Activated CD4-positive, alpha-beta T cell treated with anti-CD3 and anti-CD28 coated beads, Interleukin-2, amount 10 ng/mL, durations not matched to agents 7 days and 5 days (primary cell): ENCODE data around the gene SMU1. TPM values are rescaled to one million over a fixed set of nuclear protein-coding genes. Genes with fewer than 3 reads are reported as not detected.
A peak's percentile ranks its signal among the peaks of the same experiment; 100 is the strongest.
"Not testable (repeated sequence)": the region's sequence is repeated elsewhere in the genome, so short reads cannot be mapped to it uniquely, and the experiment has no call there.

Source experiments
- CTCF ChIA-PET: fragments of 350-600 bp; sonication (Branson Sonifier 250); formaldehyde crosslinking; loops from one replicate; lab custom pipeline; 2021; ENCODE audit warnings: antibody characterized with exemption; lab: Charles Lee
- POLR2A ChIA-PET: fragments of 350-600 bp; sonication (Branson Sonifier 250); formaldehyde crosslinking; loops from one replicate; lab custom pipeline; 2021; ENCODE audit warnings: antibody characterized with exemption; lab: Charles Lee
- DNase-seq: peaks from one replicate; pipeline ENCODE4 v3.0.0-alpha.2; 2020
- H3K27ac Mint-ChIP-seq: one replicate; pipeline ENCODE4 v1.8.0; 2021; ENCODE audit warnings: mild to moderate bottlenecking, moderate library complexity, mixed read lengths
- H3K27me3 Mint-ChIP-seq: one replicate; pipeline ENCODE4 v1.8.0; 2021; ENCODE audit warnings: mixed read lengths
- H3K36me3 Mint-ChIP-seq: one replicate; pipeline ENCODE4 v1.8.0; 2021; ENCODE audit warnings: low read depth, mixed read lengths
- H3K4me1 Mint-ChIP-seq: one replicate; pipeline ENCODE4 v1.8.0; 2021; ENCODE audit warnings: mixed read lengths
- H3K4me3 Mint-ChIP-seq: one replicate; pipeline ENCODE4 v1.8.0; 2021; ENCODE audit warnings: mild to moderate bottlenecking, moderate library complexity, mixed read lengths
- H3K9me3 Mint-ChIP-seq: one replicate; pipeline ENCODE4 v1.8.0; 2021; ENCODE audit warnings: mixed read lengths
- total RNA-seq, 2 experiments: library from RNA; stranded (reverse); gene quantifications; one replicate each; pipeline ENCODE4 v1.2.3, GENCODE V29; 2021

Gene SMU1
- total RNA-seq, 2 experiments from 2014 or later = 24.0 to 24.5 TPM

DNA sequence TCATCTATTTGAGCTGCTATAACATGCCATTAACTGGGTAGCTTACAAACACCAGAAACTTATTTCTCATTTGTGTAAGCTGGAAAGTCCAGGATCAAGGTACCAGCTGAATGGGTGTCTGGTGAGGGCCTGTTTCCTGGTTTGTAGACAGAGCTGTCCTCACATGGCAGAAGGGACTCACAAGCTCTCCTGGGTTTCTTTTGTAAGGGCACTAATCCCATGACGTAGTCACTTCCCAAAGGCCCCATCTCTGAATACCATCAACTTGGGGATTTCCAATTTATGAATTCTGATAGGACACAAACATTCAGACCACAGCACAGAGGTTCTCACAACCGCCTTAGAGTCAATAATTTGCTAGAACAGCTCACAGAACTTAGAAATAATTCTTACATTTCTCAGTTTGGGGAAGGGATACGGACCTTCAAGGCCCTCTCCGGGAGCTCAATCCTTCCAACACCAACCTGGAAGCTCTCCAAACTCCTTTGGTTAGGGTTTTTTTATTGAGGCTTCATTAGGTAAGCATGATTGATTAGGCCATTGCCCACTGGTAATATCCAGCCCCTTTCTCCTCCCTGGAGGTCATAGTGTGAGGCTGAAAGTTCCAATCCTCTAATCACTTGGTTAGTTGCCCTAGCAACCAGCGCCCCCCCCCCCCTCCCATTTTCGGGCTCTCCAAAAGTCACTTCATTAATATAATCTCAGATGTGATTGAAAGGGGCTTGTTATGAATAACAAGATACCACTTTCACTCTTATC is 59.0 kb downstream of the SMU1 start:
- Mint-ChIP-seq H3K27me3 (no peaks in the 10 kb centered on the region), H3K9me3 (no peaks in the 10 kb centered on the region), H3K4me3 (no peak overlapping the region), H3K4me1 (peaks cover 9% of the 10 kb centered on the region), H3K36me3 (peaks cover 10% of the 10 kb centered on the region), H3K27ac (no peak overlapping the region)
- CTCF ChIA-PET = interaction anchor here (0.6 to 1.1 kb wide), 3 partner anchors 9 to 208 kb away, joined by 3 to 5 read pairs (median 3); no protein-coding TSS in a partner anchor
- no peak for DNase-seq
- POLR2A ChIA-PET = no interaction called here

GRCh38 chr9:33014665-33015014 is 61.8 kb downstream of the SMU1 start:
- ChIA-PET POLR2A (no interaction called here), CTCF (interaction anchor here (0.6 kb wide), 3 partner anchors 18 to 1047 kb away, joined by 4 read pairs; no protein-coding TSS in a partner anchor)
- no peak for DNase-seq
- no peaks in the 10 kb centered on the region for H3K27me3 Mint-ChIP-seq
- no peaks in the 10 kb centered on the region for H3K4me1 Mint-ChIP-seq
- no peak overlapping the region for H3K4me3 Mint-ChIP-seq
- H3K9me3 Mint-ChIP-seq = no peaks in the 10 kb centered on the region
- no peaks in the 10 kb centered on the region for H3K36me3 Mint-ChIP-seq
- no peak overlapping the region for H3K27ac Mint-ChIP-seq

DNA sequence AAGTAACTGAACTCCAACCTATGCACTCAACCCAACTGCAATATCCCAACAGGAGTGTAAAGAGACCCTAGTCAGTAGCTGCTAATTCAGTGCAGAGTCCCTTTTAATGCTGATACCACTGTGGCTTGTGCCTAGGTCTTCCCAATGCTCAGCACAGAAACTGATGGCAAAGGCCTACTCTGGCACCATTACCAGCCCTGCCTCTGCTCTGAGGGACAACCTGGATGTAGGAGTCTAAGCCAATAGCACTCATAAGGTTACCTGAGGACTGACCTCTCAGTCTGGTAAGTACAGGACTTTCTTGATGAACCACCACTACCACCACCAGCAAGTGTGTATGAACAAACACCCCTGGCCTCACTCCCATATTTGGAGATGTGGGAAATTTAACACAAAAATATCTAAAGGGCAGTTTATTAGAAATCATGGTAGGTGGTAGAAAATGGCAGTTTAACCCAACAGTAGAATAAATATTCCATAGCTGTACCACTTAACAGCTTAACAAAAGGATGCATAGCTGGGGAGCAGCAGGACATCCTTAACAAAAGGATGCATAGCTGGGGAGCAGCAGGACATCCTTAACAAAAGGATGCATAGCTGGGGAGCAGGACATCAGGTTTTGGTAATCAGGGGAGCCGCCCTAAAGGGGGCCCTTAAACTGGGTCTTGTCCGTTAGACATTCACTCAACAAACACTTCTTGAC is 62.4 kb downstream of the SMU1 start:
- CTCF ChIA-PET = interaction anchor here (0.6 kb wide), 3 partner anchors 18 to 1048 kb away, joined by 4 read pairs; no protein-coding TSS in a partner anchor
- Mint-ChIP-seq H3K27me3 (no peaks in the 10 kb centered on the region), H3K36me3 (no peaks in the 10 kb centered on the region), H3K9me3 (no peaks in the 10 kb centered on the region), H3K4me1 (no peaks in the 10 kb centered on the region), H3K4me3 (no peak overlapping the region), H3K27ac (no peak overlapping the region)
- POLR2A ChIA-PET = no interaction called here
- no peak for DNase-seq

GRCh38 chr9:33012328-33013069 is 64.0 kb downstream of the SMU1 start:
- no peak for DNase-seq
- Mint-ChIP-seq H3K27ac (no peak overlapping the region), H3K36me3 (no peaks in the 10 kb centered on the region), H3K4me1 (no peaks in the 10 kb centered on the region), H3K27me3 (no peaks in the 10 kb centered on the region), H3K9me3 (no peaks in the 10 kb centered on the region), H3K4me3 (no peak overlapping the region)
- ChIA-PET POLR2A (interaction anchor here (1.5 kb wide), 1 partner anchor 12 kb away, joined by 5 read pairs; the partner anchor contains the start of gene DNAJA1), CTCF (interaction anchor here (0.7 to 1.3 kb wide), 3 partner anchors 12 to 97 kb away, joined by 3 read pairs; no protein-coding TSS in a partner anchor)

GRCh38 chr9:33011831-33012230 is 64.6 kb downstream of the SMU1 start:
- H3K4me3 Mint-ChIP-seq = no peak overlapping the region
- no peak for DNase-seq
- POLR2A ChIA-PET = interaction anchor here (1.5 kb wide), 1 partner anchor 13 kb away, joined by 5 read pairs; the partner anchor contains the start of gene DNAJA1
- no peaks in the 10 kb centered on the region for H3K36me3 Mint-ChIP-seq
- H3K27ac Mint-ChIP-seq = no peak overlapping the region
- CTCF ChIA-PET = no interaction called here
- no peaks in the 10 kb centered on the region for H3K27me3 Mint-ChIP-seq
- H3K9me3 Mint-ChIP-seq = no peaks in the 10 kb centered on the region
- H3K4me1 Mint-ChIP-seq = no peaks in the 10 kb centered on the region

DNA sequence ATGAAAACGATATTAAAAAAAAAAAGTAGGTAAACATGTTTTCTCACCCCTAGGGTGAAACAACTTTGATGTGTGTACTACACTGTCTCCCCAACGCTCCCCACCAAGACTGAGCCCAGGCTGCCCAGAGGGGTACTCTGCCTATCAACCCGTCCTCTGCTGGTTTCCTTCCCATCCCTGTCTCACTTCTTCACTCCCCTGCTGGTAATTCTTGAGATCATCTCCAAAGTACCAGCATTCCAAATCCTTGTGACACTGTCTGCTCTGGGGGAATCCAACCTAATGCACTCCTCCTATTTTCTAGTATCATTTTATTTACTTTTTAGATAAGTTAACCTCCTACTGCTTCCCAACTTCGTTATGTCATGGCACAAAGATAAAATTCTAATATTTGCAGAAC is 68.7 kb downstream of the SMU1 start:
- no peaks in the 10 kb centered on the region for H3K9me3 Mint-ChIP-seq
- no peaks in the 10 kb centered on the region for H3K27me3 Mint-ChIP-seq
- DNase-seq = no peak
- no peaks in the 10 kb centered on the region for H3K36me3 Mint-ChIP-seq
- H3K27ac Mint-ChIP-seq = no peak overlapping the region
- ChIA-PET CTCF (interaction anchor here (0.8 kb wide), 1 partner anchor 9 kb away, joined by 5 read pairs; no protein-coding TSS in a partner anchor), POLR2A (no interaction called here)
- no peak overlapping the region for H3K4me3 Mint-ChIP-seq
- H3K4me1 Mint-ChIP-seq = peaks cover under 1% of the 10 kb centered on the region

DNA sequence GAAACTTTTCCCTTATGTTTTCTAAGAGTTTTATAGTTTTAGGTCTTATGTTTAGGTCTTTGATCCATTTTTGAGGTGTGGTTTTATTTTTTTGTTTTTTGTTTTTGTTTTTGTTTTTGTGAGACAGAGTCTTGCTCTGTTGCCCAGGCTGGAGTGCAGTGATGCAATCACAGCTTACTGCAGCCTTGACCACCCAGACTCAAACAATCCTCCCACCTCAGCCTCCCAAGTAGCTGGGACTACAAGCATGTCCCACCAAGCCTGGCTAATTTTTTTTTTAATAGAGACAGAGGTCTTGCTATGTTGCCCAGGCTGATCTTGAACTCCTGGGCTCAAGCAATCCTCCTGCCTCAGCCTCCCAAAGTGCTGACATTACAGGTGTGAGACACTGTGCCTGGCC is 71.1 kb downstream of the SMU1 start:
- H3K27me3 Mint-ChIP-seq, H3K36me3 Mint-ChIP-seq, POLR2A ChIA-PET, H3K27ac Mint-ChIP-seq, H3K9me3 Mint-ChIP-seq, CTCF ChIA-PET, H3K4me3 Mint-ChIP-seq, DNase-seq: not testable (repeated sequence)
- peaks cover 12% of the 10 kb centered on the region for H3K4me1 Mint-ChIP-seq

DNA sequence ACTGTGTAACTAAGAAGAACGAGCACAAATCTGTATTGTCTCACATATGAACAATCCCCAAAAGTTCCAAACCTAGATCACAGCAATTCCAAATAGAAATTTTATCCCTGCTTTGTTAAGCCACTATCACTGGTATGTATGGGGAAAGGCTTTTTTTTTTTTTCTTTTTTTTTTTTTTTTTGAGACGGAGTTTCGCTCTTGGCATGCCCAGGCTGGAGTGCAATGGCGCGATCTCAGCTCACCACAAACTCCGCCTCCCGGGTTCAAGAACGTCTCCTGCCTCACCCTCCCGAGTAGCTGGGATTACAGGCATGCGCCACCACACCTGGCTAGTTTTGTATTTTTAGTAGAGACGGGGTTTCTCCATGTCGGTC is 75.8 kb downstream of the SMU1 start:
- POLR2A ChIA-PET = interaction anchor here (0.8 kb wide), 1 partner anchor 24 kb away, joined by 5 read pairs; the partner anchor contains the start of gene DNAJA1
- CTCF ChIA-PET = interaction anchor here (1.5 kb wide), 1 partner anchor 12 kb away, joined by 3 read pairs; no protein-coding TSS in a partner anchor
- peak overlapping the region; percentile 100 for H3K27ac Mint-ChIP-seq
- peak overlapping the region; percentile 97 for H3K4me3 Mint-ChIP-seq
- DNase-seq = peak; percentile 42
- H3K27me3 Mint-ChIP-seq, H3K9me3 Mint-ChIP-seq: not testable (repeated sequence)
- H3K4me1 Mint-ChIP-seq = peaks cover 39% of the 10 kb centered on the region
- peaks cover 30% of the 10 kb centered on the region for H3K36me3 Mint-ChIP-seq

GRCh38 chr9:32992595-32993238 is 83.8 kb downstream of the SMU1 start:
- POLR2A ChIA-PET = no interaction called here
- H3K27me3 Mint-ChIP-seq = no peaks in the 10 kb centered on the region
- DNase-seq = no peak
- no peak overlapping the region for H3K4me3 Mint-ChIP-seq
- H3K4me1 Mint-ChIP-seq = peaks cover 19% of the 10 kb centered on the region
- no peaks in the 10 kb centered on the region for H3K9me3 Mint-ChIP-seq
- CTCF ChIA-PET = no interaction called here
- H3K27ac Mint-ChIP-seq = no peak overlapping the region
- peaks cover 41% of the 10 kb centered on the region for H3K36me3 Mint-ChIP-seq

GRCh38 chr9:32991897-32992594 is 84.4 kb downstream of the SMU1 start:
- POLR2A ChIA-PET = no interaction called here
- peaks cover 12% of the 10 kb centered on the region for H3K4me1 Mint-ChIP-seq
- H3K27ac Mint-ChIP-seq = no peak overlapping the region
- H3K27me3 Mint-ChIP-seq = no peaks in the 10 kb centered on the region
- peaks cover 43% of the 10 kb centered on the region for H3K36me3 Mint-ChIP-seq
- no peak overlapping the region for H3K4me3 Mint-ChIP-seq
- DNase-seq = no peak
- no peaks in the 10 kb centered on the region for H3K9me3 Mint-ChIP-seq
- CTCF ChIA-PET = no interaction called here
